A549 (cell line): ENCODE data around the gene TOM1L2.

Experiments used
- CEBPB ChIP-seq, 2 experiments: fragments of >200 bp in 1 of 2; sonication (Bioruptor Twin) in 1 of 2; formaldehyde crosslinking in 1 of 2; IDR thresholded peaks; 2 replicates each; pipeline ENCODE4 v1.6.1; 2012 to 2016
- CHD4 ChIP-seq: fragments of 200-600 bp; sonication (generic); IDR thresholded peaks from 2 replicates; pipeline ENCODE4 v1.6.1; 2016; ENCODE audit warnings: antibody characterized with exemption, mild to moderate bottlenecking, borderline replicate concordance
- EP300 ChIP-seq, 2 experiments: fragments of >200 bp; sonication (Bioruptor Twin); formaldehyde crosslinking; IDR thresholded peaks; 2 replicates in 1 of 2; 3 replicates in 1 of 2; pipeline ENCODE4 v1.6.1; 2016 to 2017
- POLR2A ChIP-seq: IDR thresholded peaks from 2 replicates; pipeline ENCODE4 v1.6.1; 2012; ENCODE audit warnings: mild to moderate bottlenecking, low read length
- RAD21 ChIP-seq, 2 experiments: fragments of >200 bp in 1 of 2; sonication (Bioruptor Twin) in 1 of 2; formaldehyde crosslinking in 1 of 2; IDR thresholded peaks in 1 of 2; conservative IDR thresholded peaks in 1 of 2; 2 replicates in 1 of 2; 3 replicates in 1 of 2; pipeline ENCODE4 v1.6.1; 2012 to 2018; ENCODE audit warnings: inconsistent platforms in 1 of 2
- TFCP2L1 ChIP-seq: fragments of 250-450 bp; sonication (Bioruptor Pico); IDR thresholded peaks from 2 replicates; pipeline ENCODE4 v1.5.0; 2021; ENCODE audit warnings: mild to moderate bottlenecking
- TP53 ChIP-seq: fragments of 250-450 bp; sonication (Bioruptor Pico); IDR thresholded peaks from 2 replicates; pipeline ENCODE4 v1.5.0; 2021; ENCODE audit warnings: mild to moderate bottlenecking, moderate library complexity
- TF ChIP-seq, protein P1 (sequence below): IDR thresholded peaks from 2 replicates; pipeline ENCODE4 v1.6.1; 2012
- TF ChIP-seq, protein P2 (sequence below): fragments of >200 bp; sonication (Bioruptor Twin); formaldehyde crosslinking; IDR thresholded peaks from 3 replicates; pipeline ENCODE4 v1.5.1; 2016
- TF ChIP-seq, protein P3 (sequence below): fragments of 450-650 bp; IDR thresholded peaks from 2 replicates; pipeline ENCODE4 v1.6.1; 2014; ENCODE audit warnings: antibody characterized with exemption

DNA sequence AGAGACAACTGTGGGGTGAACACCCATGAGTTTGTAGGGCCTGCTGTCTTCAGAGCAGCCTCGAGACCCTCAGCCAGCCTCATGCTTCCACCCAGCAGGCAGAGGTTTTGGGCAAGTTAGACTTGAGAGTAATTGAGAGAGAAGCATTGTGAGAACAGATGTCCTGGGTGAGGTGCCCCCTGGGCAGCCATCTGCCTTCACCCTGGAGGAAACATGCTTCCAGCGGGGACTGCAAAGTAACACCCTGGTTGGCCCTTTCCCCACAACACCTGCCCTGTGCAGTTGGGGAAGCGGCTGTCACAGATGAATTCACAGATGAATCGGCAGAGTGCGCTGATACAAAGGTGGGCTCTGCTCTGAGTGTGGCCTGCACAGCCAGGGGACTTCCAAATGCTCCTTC lies 43.4 kb upstream of the TOM1L2 start:
- TF ChIP-seq, protein P1, sequence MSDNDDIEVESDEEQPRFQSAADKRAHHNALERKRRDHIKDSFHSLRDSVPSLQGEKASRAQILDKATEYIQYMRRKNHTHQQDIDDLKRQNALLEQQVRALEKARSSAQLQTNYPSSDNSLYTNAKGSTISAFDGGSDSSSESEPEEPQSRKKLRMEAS, result no peak
- TF ChIP-seq, protein P2, sequence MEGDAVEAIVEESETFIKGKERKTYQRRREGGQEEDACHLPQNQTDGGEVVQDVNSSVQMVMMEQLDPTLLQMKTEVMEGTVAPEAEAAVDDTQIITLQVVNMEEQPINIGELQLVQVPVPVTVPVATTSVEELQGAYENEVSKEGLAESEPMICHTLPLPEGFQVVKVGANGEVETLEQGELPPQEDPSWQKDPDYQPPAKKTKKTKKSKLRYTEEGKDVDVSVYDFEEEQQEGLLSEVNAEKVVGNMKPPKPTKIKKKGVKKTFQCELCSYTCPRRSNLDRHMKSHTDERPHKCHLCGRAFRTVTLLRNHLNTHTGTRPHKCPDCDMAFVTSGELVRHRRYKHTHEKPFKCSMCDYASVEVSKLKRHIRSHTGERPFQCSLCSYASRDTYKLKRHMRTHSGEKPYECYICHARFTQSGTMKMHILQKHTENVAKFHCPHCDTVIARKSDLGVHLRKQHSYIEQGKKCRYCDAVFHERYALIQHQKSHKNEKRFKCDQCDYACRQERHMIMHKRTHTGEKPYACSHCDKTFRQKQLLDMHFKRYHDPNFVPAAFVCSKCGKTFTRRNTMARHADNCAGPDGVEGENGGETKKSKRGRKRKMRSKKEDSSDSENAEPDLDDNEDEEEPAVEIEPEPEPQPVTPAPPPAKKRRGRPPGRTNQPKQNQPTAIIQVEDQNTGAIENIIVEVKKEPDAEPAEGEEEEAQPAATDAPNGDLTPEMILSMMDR, result no peak
- TF ChIP-seq CHD4 (no peak), RAD21 (conservative IDR thresholded peaks at IDR 0.05 in 1 of 2, IDR thresholded peaks at IDR 0.05 in 1 of 2) (no peak), CEBPB (IDR thresholded peaks at IDR 0.05) (no peak), TFCP2L1 (CRISPR knock-in tag) (no peak), EP300 (IDR thresholded peaks at IDR 0.05) (no peak), TP53 (CRISPR knock-in tag) (no peak), POLR2A (no peak)
- TF ChIP-seq, protein P3, sequence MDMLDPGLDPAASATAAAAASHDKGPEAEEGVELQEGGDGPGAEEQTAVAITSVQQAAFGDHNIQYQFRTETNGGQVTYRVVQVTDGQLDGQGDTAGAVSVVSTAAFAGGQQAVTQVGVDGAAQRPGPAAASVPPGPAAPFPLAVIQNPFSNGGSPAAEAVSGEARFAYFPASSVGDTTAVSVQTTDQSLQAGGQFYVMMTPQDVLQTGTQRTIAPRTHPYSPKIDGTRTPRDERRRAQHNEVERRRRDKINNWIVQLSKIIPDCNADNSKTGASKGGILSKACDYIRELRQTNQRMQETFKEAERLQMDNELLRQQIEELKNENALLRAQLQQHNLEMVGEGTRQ, result no peak
